ENCODE data around the gene LRRC26. TPM values are rescaled to one million over a fixed set of nuclear protein-coding genes. Genes with fewer than 3 reads are reported as not detected.

Gene LRRC26
- polyA plus RNA-seq, 1 experiment, result not detected

- peaks cover 7% of the 10 kb centered on the region for H3K36me3 ChIP-seq (ENCODE audit: control insufficient read depth, insufficient read depth, low read length)
- CTCF ChIA-PET, result interaction anchor here (0.9 to 1.0 kb wide), 3 partner anchors 24 to 63 kb away, joined by 3 read pairs; no protein-coding TSS in a partner anchor
- no peak overlapping the region for H3K4me3 ChIP-seq (ENCODE audit: low read depth, low read length)
- DNase-seq (ENCODE audit: low read depth), result no peak
- TF ChIP-seq CTCF (IDR thresholded peaks at IDR 0.05; ENCODE audit: insufficient read depth, low read depth, low read length), result no peak
- H3K27me3 ChIP-seq (ENCODE audit: control insufficient read depth, insufficient read depth, low read length), result peaks cover 13% of the 10 kb centered on the region
- POLR2A ChIA-PET, result no interaction called here
These were observed 4.2 kb upstream of the LRRC26 start for GRCh38 chr9:137173796-137174664.

- no peak for DNase-seq (ENCODE audit: low read depth)
- CTCF ChIA-PET, result interaction anchor here (1.0 kb wide), 1 partner anchor 64 kb away, joined by 3 read pairs; no protein-coding TSS in a partner anchor
- Histone ChIP-seq H3K36me3 (ENCODE audit: control insufficient read depth, insufficient read depth, low read length) (peaks cover 2% of the 10 kb centered on the region), H3K4me3 (ENCODE audit: low read depth, low read length) (no peak overlapping the region), H3K27me3 (ENCODE audit: control insufficient read depth, insufficient read depth, low read length) (peaks cover 15% of the 10 kb centered on the region)
- no peak for TF ChIP-seq CTCF (IDR thresholded peaks at IDR 0.05; ENCODE audit: insufficient read depth, low read depth, low read length)
- POLR2A ChIA-PET, result no interaction called here
These were observed 3.3 kb upstream of the LRRC26 start for GRCh38 chr9:137172901-137173795.

- peaks cover under 1% of the 10 kb centered on the region; the same call in 1 of the 2 replicates for H3K36me3 ChIP-seq (ENCODE audit: control insufficient read depth, insufficient read depth, low read length)
- CTCF ChIA-PET, result interaction anchor here (1.3 kb wide), 2 partner anchors 11 to 16 kb away, joined by 3 read pairs; no protein-coding TSS in a partner anchor
- H3K27me3 ChIP-seq (ENCODE audit: control insufficient read depth, insufficient read depth, low read length), result peaks cover 26% of the 10 kb centered on the region
- no peak for TF ChIP-seq CTCF (IDR thresholded peaks at IDR 0.05; ENCODE audit: insufficient read depth, low read depth, low read length)
- POLR2A ChIA-PET, result interaction anchor here (0.6 kb wide), 1 partner anchor 9 kb away, joined by 3 read pairs; no protein-coding TSS in a partner anchor
- no peak for DNase-seq (ENCODE audit: low read depth)
- no peak overlapping the region for H3K4me3 ChIP-seq (ENCODE audit: low read depth, low read length)
These were observed 1.5 kb upstream of the LRRC26 start for GRCh38 chr9:137171149-137171900.

- Histone ChIP-seq H3K36me3 (ENCODE audit: control insufficient read depth, insufficient read depth, low read length) (no peaks in the 10 kb centered on the region), H3K4me3 (ENCODE audit: low read depth, low read length) (no peak overlapping the region), H3K27me3 (ENCODE audit: control insufficient read depth, insufficient read depth, low read length) (peaks cover 28% of the 10 kb centered on the region)
- TF ChIP-seq CTCF (IDR thresholded peaks at IDR 0.05; ENCODE audit: insufficient read depth, low read depth, low read length), result no peak
- no peak for DNase-seq (ENCODE audit: low read depth)
- POLR2A ChIA-PET, result interaction anchor here (0.6 kb wide), 1 partner anchor 9 kb away, joined by 3 read pairs; no protein-coding TSS in a partner anchor
- CTCF ChIA-PET, result interaction anchor here (1.3 kb wide), 1 partner anchor 10 kb away, joined by 3 read pairs; no protein-coding TSS in a partner anchor
These were observed 766 bp upstream of the LRRC26 start for GRCh38 chr9:137170486-137171148.
